HUES48 (cell line): ENCODE data around the gene RNF133.

ENCODE experiments used
- H3K27ac ChIP-seq: one replicate; pipeline ENCODE4 v1.7.0; 2013; ENCODE audit warnings: low read depth, low read length, inconsistent platforms
- H3K27me3 ChIP-seq: 2 replicates; pipeline ENCODE4 v1.6.1; 2013; ENCODE audit warnings: mild to moderate bottlenecking, low read length; ENCODE audit not compliant: control insufficient read depth, insufficient read depth
- H3K36me3 ChIP-seq: 2 replicates; pipeline ENCODE4 v1.6.1; 2013; ENCODE audit warnings: low read length; ENCODE audit not compliant: control insufficient read depth, insufficient read depth
- H3K4me1 ChIP-seq: 2 replicates; pipeline ENCODE4 v1.6.1; 2013; ENCODE audit warnings: mild to moderate bottlenecking, low read length; ENCODE audit not compliant: control insufficient read depth, insufficient read depth
- H3K4me3 ChIP-seq: 2 replicates; pipeline ENCODE4 v1.5.1; 2013; ENCODE audit warnings: mild to moderate bottlenecking, low read depth, low read length
- H3K9ac ChIP-seq: 2 replicates; pipeline ENCODE4 v1.6.1; 2013; ENCODE audit warnings: mild to moderate bottlenecking, low read depth, low read length, moderate library complexity
- H3K9me3 ChIP-seq: 2 replicates; pipeline ENCODE4 v1.6.1; 2013; ENCODE audit warnings: low read length; ENCODE audit not compliant: control insufficient read depth, insufficient read depth

RNF133 gene

GRCh38 chr7:122717356-122718089 lies 18.6 kb upstream of the RNF133 start:
- Histone ChIP-seq H3K9me3 (no peaks in the 10 kb centered on the region), H3K9ac (no peak overlapping the region), H3K36me3 (no peaks in the 10 kb centered on the region), H3K4me3 (no peak overlapping the region), H3K4me1 (peaks cover 16% of the 10 kb centered on the region), H3K27me3 (no peaks in the 10 kb centered on the region), H3K27ac (no peak overlapping the region)

DNA sequence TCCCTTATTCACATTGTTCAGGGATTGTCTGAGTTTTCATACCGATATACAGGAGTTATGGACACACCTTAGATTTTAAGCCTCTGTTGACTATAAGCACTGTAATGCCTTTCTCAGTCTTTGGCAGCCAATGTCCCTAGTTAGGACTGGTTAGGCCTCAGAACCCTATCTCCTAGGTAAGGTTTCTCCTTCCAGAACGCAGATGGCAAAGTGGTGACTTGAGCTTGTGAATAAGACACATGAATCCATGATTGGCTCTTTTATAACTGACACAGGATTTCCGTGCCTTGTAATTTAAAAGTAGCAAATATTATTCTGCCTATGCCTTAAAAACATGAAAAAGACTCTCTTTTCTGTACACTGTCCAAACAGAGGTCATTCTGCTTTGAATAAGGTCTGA lies 16.3 kb upstream of the RNF133 start:
- H3K9ac ChIP-seq = no peak overlapping the region
- no peaks in the 10 kb centered on the region for H3K36me3 ChIP-seq
- H3K4me3 ChIP-seq = no peak overlapping the region
- no peaks in the 10 kb centered on the region for H3K27me3 ChIP-seq
- H3K27ac ChIP-seq = no peak overlapping the region
- H3K9me3 ChIP-seq = no peaks in the 10 kb centered on the region
- peaks cover 16% of the 10 kb centered on the region for H3K4me1 ChIP-seq

- no peaks in the 10 kb centered on the region for H3K4me1 ChIP-seq
These were observed 12.0 kb upstream of the RNF133 start for GRCh38 chr7:122710916-122711315.

DNA sequence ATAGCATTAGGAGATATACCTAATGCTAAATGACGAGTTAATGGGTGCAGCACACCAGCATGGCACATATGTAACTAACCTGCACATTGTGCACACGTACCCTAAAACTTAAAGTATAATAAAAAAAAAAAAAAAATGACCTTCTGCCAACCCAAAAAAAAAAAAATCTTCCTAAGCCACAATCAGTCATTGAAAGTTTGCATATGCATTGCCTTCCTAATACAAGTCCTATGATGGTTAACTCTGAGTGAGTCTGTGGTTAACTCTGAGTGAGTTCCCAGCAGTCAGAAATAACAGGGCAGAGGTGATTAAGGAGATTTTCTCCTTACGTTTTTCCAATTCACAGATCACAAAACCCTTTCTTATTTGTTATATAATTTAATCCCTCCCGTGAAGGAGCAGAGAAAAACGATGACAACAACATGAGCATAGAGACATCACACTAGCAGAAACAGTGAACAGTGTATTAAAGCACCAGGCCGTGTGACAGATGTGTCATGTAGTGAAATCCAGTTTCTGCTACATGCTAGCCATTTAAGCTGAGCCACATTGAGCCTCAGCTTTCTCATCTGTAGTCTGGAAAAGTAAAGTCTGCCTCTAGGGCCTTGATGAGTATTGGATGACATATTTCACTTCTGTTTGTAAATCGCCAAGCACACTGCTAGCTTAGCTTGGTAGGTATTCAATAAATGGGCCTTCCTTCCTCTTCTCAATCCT lies 11.2 kb upstream of the RNF133 start:
- H3K27ac ChIP-seq = no peak overlapping the region
- no peaks in the 10 kb centered on the region for H3K4me1 ChIP-seq
- H3K9ac ChIP-seq = no peak overlapping the region
- no peak overlapping the region for H3K4me3 ChIP-seq
- H3K27me3 ChIP-seq = no peaks in the 10 kb centered on the region
- H3K9me3 ChIP-seq = no peaks in the 10 kb centered on the region
- no peaks in the 10 kb centered on the region for H3K36me3 ChIP-seq

More at GRCh38 chr7:122710916-122711315, 12.0 kb upstream of the RNF133 start:
- no peaks in the 10 kb centered on the region for H3K27me3 ChIP-seq
- H3K27ac ChIP-seq = no peak overlapping the region
- no peaks in the 10 kb centered on the region for H3K36me3 ChIP-seq
- H3K9me3 ChIP-seq = no peaks in the 10 kb centered on the region
- H3K4me3 ChIP-seq = no peak overlapping the region
- no peak overlapping the region for H3K9ac ChIP-seq

- Histone ChIP-seq H3K27ac (no peak overlapping the region), H3K27me3 (no peaks in the 10 kb centered on the region), H3K4me1 (no peaks in the 10 kb centered on the region), H3K9ac (no peak overlapping the region), H3K9me3 (no peaks in the 10 kb centered on the region), H3K4me3 (no peak overlapping the region), H3K36me3 (no peaks in the 10 kb centered on the region)
These were observed 7.9 kb upstream of the RNF133 start for GRCh38 chr7:122706836-122707235.

GRCh38 chr7:122702872-122703510 lies 4.1 kb upstream of the RNF133 start, which contains the start of gene RNF148:
Gene RNF148 (minus strand): TSS chr7:122702922. CDS start chr7:122702750, 172 bp downstream.
- H3K27ac ChIP-seq = no peak within 1 kb of the TSS
- no peaks in the 10 kb centered on the region for H3K36me3 ChIP-seq
- 0 out of 2 replicates have a peak, but pooled peaks cover 3% of the 10 kb centered on the region for H3K4me1 ChIP-seq
- no peak within 1 kb of the TSS for H3K4me3 ChIP-seq
- H3K9ac ChIP-seq = no peak within 1 kb of the TSS
- no peaks in the 10 kb centered on the region for H3K9me3 ChIP-seq
- H3K27me3 ChIP-seq = no peaks in the 10 kb centered on the region

DNA sequence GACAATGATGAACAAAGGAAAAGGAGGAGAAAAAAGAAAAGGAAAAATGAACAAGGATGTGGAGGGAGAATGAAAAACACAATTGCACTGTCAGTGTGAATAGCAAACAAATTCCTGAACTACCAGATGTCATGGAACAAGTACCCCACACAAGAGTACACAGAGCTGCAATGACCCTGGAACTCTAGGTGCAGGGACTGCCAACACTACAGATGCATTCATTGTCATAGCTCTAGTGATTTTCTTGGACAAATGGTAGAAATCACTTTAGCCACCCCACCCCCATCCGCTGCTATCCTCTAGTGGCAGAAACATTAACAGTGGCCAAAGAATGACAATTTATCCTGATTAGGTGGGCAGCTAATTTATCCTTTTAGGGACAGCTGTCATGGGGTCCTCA lies 3.1 kb downstream of the RNF133 start:
- no peak overlapping the region for H3K4me3 ChIP-seq
- H3K4me1 ChIP-seq = peaks cover 15% of the 10 kb centered on the region
- no peaks in the 10 kb centered on the region for H3K36me3 ChIP-seq
- H3K27ac ChIP-seq = no peak overlapping the region
- no peak overlapping the region for H3K9ac ChIP-seq
- H3K9me3 ChIP-seq = peaks cover 13% of the 10 kb centered on the region
- no peaks in the 10 kb centered on the region for H3K27me3 ChIP-seq

- Histone ChIP-seq H3K27ac (no peak overlapping the region), H3K9me3 (peaks cover 13% of the 10 kb centered on the region), H3K36me3 (no peaks in the 10 kb centered on the region), H3K4me3 (no peak overlapping the region), H3K4me1 (peaks cover 13% of the 10 kb centered on the region), H3K9ac (no peak overlapping the region), H3K27me3 (no peaks in the 10 kb centered on the region)
These were observed 4.2 kb downstream of the RNF133 start for GRCh38 chr7:122694697-122695096.

DNA sequence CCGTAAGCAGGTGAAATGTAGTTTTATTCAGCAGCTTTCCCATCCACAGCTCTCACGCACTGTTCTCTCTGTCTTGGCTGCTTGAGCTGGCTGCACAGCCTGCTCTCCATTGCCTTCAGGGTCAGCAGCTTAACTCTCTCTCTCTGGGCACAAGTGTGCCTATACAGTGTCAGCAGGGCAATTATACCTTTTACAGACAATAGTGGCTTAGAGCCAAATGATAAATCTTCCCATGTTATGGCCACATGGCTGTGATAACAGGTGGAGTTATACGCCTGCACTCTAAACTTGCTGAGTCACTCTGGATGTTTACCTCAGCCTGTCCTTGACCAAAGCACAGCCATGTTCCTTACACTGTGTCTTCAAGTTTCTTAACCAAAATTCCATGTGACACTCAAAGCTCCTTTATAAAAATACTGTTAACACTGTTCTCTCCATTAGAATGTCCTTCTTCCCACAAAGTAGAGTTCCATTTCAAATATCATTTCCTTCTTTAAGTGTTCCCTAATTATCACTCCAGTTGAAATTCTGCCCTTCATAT lies 6.1 kb downstream of the RNF133 start:
- no peaks in the 10 kb centered on the region for H3K27me3 ChIP-seq
- H3K9ac ChIP-seq = no peak overlapping the region
- H3K27ac ChIP-seq = no peak overlapping the region
- H3K36me3 ChIP-seq = no peaks in the 10 kb centered on the region
- H3K9me3 ChIP-seq = peaks cover 13% of the 10 kb centered on the region
- H3K4me3 ChIP-seq = no peak overlapping the region
- peaks cover 13% of the 10 kb centered on the region for H3K4me1 ChIP-seq

GRCh38 chr7:122691569-122692235 lies 7.2 kb downstream of the RNF133 start:
- H3K4me1 ChIP-seq = peaks cover 21% of the 10 kb centered on the region
- H3K4me3 ChIP-seq = no peak overlapping the region
- no peak overlapping the region for H3K27ac ChIP-seq
- H3K9me3 ChIP-seq = peaks cover 13% of the 10 kb centered on the region
- H3K9ac ChIP-seq = no peak overlapping the region
- no peaks in the 10 kb centered on the region for H3K27me3 ChIP-seq
- no peaks in the 10 kb centered on the region for H3K36me3 ChIP-seq
